HEK293 (cell line): ENCODE measurements around the gene COA8.

Experiments
- PATZ1 ChIP-seq: fragments of 450-650 bp; formaldehyde crosslinking; IDR thresholded peaks from 2 replicates; pipeline ENCODE4 v1.5.1; 2016; ENCODE audit warnings: missing biosample characterization, missing genetic modification characterization
- REST ChIP-seq: fragments of 450-650 bp; formaldehyde crosslinking; IDR thresholded peaks from 2 replicates; pipeline ENCODE4 v1.5.1; 2016; ENCODE audit warnings: missing biosample characterization, missing genetic modification characterization
- ZNF169 ChIP-seq: fragments of 450-650 bp; formaldehyde crosslinking; IDR thresholded peaks from 2 replicates; pipeline ENCODE4 v1.5.1; 2016; ENCODE audit warnings: missing biosample characterization, missing genetic modification characterization
- ZNF214 ChIP-seq: fragments of 450-650 bp; formaldehyde crosslinking; IDR thresholded peaks from 2 replicates; pipeline ENCODE4 v1.5.1; 2017; ENCODE audit warnings: missing biosample characterization, mild to moderate bottlenecking, missing genetic modification characterization, borderline replicate concordance
- ZNF280D ChIP-seq: fragments of 450-650 bp; formaldehyde crosslinking; IDR thresholded peaks from 2 replicates; pipeline ENCODE4 v1.5.1; 2016; ENCODE audit warnings: missing biosample characterization, missing genetic modification characterization
- TF ChIP-seq, protein P1 (sequence below): fragments of 450-650 bp; formaldehyde crosslinking; IDR thresholded peaks from 2 replicates; pipeline ENCODE4 v1.5.1; 2016; ENCODE audit warnings: missing biosample characterization, missing genetic modification characterization
- TF ChIP-seq, protein P2 (sequence below): IDR thresholded peaks from 2 replicates; pipeline ENCODE4 v1.6.1; 2011; ENCODE audit warnings: mild to moderate bottlenecking, low read depth, low read length, borderline replicate concordance

- TF ChIP-seq, protein P1, sequence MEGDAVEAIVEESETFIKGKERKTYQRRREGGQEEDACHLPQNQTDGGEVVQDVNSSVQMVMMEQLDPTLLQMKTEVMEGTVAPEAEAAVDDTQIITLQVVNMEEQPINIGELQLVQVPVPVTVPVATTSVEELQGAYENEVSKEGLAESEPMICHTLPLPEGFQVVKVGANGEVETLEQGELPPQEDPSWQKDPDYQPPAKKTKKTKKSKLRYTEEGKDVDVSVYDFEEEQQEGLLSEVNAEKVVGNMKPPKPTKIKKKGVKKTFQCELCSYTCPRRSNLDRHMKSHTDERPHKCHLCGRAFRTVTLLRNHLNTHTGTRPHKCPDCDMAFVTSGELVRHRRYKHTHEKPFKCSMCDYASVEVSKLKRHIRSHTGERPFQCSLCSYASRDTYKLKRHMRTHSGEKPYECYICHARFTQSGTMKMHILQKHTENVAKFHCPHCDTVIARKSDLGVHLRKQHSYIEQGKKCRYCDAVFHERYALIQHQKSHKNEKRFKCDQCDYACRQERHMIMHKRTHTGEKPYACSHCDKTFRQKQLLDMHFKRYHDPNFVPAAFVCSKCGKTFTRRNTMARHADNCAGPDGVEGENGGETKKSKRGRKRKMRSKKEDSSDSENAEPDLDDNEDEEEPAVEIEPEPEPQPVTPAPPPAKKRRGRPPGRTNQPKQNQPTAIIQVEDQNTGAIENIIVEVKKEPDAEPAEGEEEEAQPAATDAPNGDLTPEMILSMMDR (tag by site-specific recombination) = no peak
- TF ChIP-seq, protein P2, sequence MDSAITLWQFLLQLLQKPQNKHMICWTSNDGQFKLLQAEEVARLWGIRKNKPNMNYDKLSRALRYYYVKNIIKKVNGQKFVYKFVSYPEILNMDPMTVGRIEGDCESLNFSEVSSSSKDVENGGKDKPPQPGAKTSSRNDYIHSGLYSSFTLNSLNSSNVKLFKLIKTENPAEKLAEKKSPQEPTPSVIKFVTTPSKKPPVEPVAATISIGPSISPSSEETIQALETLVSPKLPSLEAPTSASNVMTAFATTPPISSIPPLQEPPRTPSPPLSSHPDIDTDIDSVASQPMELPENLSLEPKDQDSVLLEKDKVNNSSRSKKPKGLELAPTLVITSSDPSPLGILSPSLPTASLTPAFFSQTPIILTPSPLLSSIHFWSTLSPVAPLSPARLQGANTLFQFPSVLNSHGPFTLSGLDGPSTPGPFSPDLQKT = no peak
- TF ChIP-seq ZNF280D (tag by site-specific recombination) (no peak), REST (no peak), PATZ1 (tag by site-specific recombination) (no peak), ZNF169 (no peak), ZNF214 (no peak)
These were observed 9.9 kb upstream of the COA8 start for GRCh38 chr14:103552846-103553210.
